GM04504 (cell line): ENCODE results near the gene RTN4RL1.
"Not testable (repeated sequence)": the region's sequence is repeated elsewhere in the genome, so short reads cannot be mapped to it uniquely, and the experiment has no call there.

ENCODE experiments used
- DNase-seq: peaks from one replicate; pipeline ENCODE4 v3.0.0-alpha.2; 2012; ENCODE audit warnings: low read depth

RTN4RL1 gene

GRCh38 chr17:2003525-2003924 lies 21.6 kb downstream of the RTN4RL1 start:
- no peak for DNase-seq

GRCh38 chr17:2002767-2003329 lies 22.3 kb downstream of the RTN4RL1 start:
- DNase-seq, result no peak

- DNase-seq, result peak; percentile 48
Measured at GRCh38 chr17:1999557-2000251, 25.4 kb downstream of the RTN4RL1 start.

GRCh38 chr17:1997927-1998742 lies 27.0 kb downstream of the RTN4RL1 start:
- no peak for DNase-seq

GRCh38 chr17:1997289-1997926 lies 27.7 kb downstream of the RTN4RL1 start:
- DNase-seq, result no peak

- no peak for DNase-seq
Measured at GRCh38 chr17:1996800-1997288, 28.3 kb downstream of the RTN4RL1 start.

- no peak for DNase-seq
Measured at GRCh38 chr17:1995907-1996799, 29.0 kb downstream of the RTN4RL1 start.

- no peak for DNase-seq
Measured at GRCh38 chr17:1995321-1995892, 29.7 kb downstream of the RTN4RL1 start.

- no peak for DNase-seq
Measured at GRCh38 chr17:1994707-1995106, 30.4 kb downstream of the RTN4RL1 start.

GRCh38 chr17:1992541-1992940 lies 32.6 kb downstream of the RTN4RL1 start:
- no peak for DNase-seq

GRCh38 chr17:1989135-1989534 lies 36.0 kb downstream of the RTN4RL1 start:
- peak; percentile 93 for DNase-seq

- DNase-seq, result no peak
Measured at GRCh38 chr17:1986783-1987451, 38.2 kb downstream of the RTN4RL1 start.

GRCh38 chr17:1985686-1986085 lies 39.4 kb downstream of the RTN4RL1 start:
- DNase-seq, result no peak

- no peak for DNase-seq
Measured at GRCh38 chr17:1985093-1985492, 40.0 kb downstream of the RTN4RL1 start.

GRCh38 chr17:1982793-1983366 lies 42.3 kb downstream of the RTN4RL1 start:
- DNase-seq, result not testable (repeated sequence)

GRCh38 chr17:1980665-1981250 lies 44.4 kb downstream of the RTN4RL1 start:
- no peak for DNase-seq

GRCh38 chr17:1979182-1979985 lies 45.8 kb downstream of the RTN4RL1 start:
- DNase-seq, result no peak

GRCh38 chr17:1978396-1978949 lies 46.7 kb downstream of the RTN4RL1 start:
- no peak for DNase-seq
